GM18507 (cell line): ENCODE data around the gene PPP4R2.

ENCODE experiments used
- DNase-seq: peaks from one replicate; pipeline ENCODE4 v3.0.0; 2011; ENCODE audit warnings: low read depth; ENCODE audit not compliant: insufficient read length; ENCODE audit errors: extremely low spot score
- FAIRE-seq: peaks from 2 replicates; lab custom pipeline; 2011; peaks lifted over from hg19 to GRCh38; lab: Jason Lieb, UNC

Gene PPP4R2

GRCh38 chr3:73096169-73096568, 99.6 kb downstream of the PPP4R2 start:
- no peak for FAIRE-seq
- DNase-seq = no peak

GRCh38 chr3:73098026-73098425, 101.4 kb downstream of the PPP4R2 start:
- DNase-seq = no peak
- FAIRE-seq = no peak

GRCh38 chr3:73098873-73099272, 102.3 kb downstream of the PPP4R2 start:
- FAIRE-seq (no peak), DNase-seq (no peak)

- FAIRE-seq (peak; percentile 93), DNase-seq (peak; percentile 59)
Measured at GRCh38 chr3:73100741-73101559, 104.3 kb downstream of the PPP4R2 start.

- no peak for FAIRE-seq
- DNase-seq = no peak
Measured at GRCh38 chr3:73101881-73102280, 105.3 kb downstream of the PPP4R2 start.

GRCh38 chr3:73107215-73107614, 110.6 kb downstream of the PPP4R2 start:
- DNase-seq (no peak), FAIRE-seq (no peak)

- DNase-seq (no peak), FAIRE-seq (no peak)
Measured at GRCh38 chr3:73107676-73108187, 111.1 kb downstream of the PPP4R2 start.

- no peak for DNase-seq
- no peak for FAIRE-seq
Measured at GRCh38 chr3:73108750-73109149, 112.1 kb downstream of the PPP4R2 start.

- DNase-seq (no peak), FAIRE-seq (peak; percentile 100)
Measured at GRCh38 chr3:73110530-73110929, 113.9 kb downstream of the PPP4R2 start.

- FAIRE-seq (no peak), DNase-seq (no peak)
Measured at GRCh38 chr3:73114711-73115110, 118.1 kb downstream of the PPP4R2 start.

- DNase-seq (no peak), FAIRE-seq (no peak)
Measured at GRCh38 chr3:73115806-73116205, 119.2 kb downstream of the PPP4R2 start.
